B cell (primary cell): ENCODE results near the gene INF2. TPM values are rescaled to one million over a fixed set of nuclear protein-coding genes. Genes with fewer than 3 reads are reported as not detected.

Source experiments
- ATAC-seq: fragments of 200-7000 bp; cut with Tn5 transposase; one replicate; pipeline ENCODE4 v1.10.0; 2021; ENCODE audit warnings: low read depth, mild to moderate bottlenecking, moderate number of reproducible peaks, moderate library complexity
- CTCF ChIA-PET: fragments of 350-600 bp; sonication (Branson Sonifier 250); formaldehyde crosslinking; loops from one replicate; lab custom pipeline; 2021; ENCODE audit warnings: antibody characterized with exemption, inconsistent platforms; lab: Charles Lee
- POLR2A ChIA-PET: fragments of 350-600 bp; sonication (Branson Sonifier 250); formaldehyde crosslinking; loops from one replicate; lab custom pipeline; 2021; ENCODE audit warnings: antibody characterized with exemption; lab: Charles Lee
- DNase-seq: peaks from one replicate; pipeline ENCODE4 v3.0.0; 2013
- H2AFZ ChIP-seq: 2 replicates; pipeline ENCODE4 v1.6.1; 2012; ENCODE audit warnings: mild to moderate bottlenecking, low read depth, low read length; ENCODE audit not compliant: insufficient read depth, poor library complexity, severe bottlenecking
- H3K27ac ChIP-seq, 2 donors: 1 replicate in 1 of 2; 2 replicates in 1 of 2; pipeline ENCODE4 v1.5.1; 2012 to 2013; ENCODE audit warnings: low read length in 2 of 2, mild to moderate bottlenecking in 2 of 2, moderate library complexity in 1 of 2
- H3K27me3 ChIP-seq, 4 experiments: fragments of 200-600 bp in 1 of 4; sonication (generic) in 1 of 4; replicated peaks in 1 of 4; 1 replicate in 2 of 4; 2 replicates in 2 of 4; pipeline versions ENCODE4 v1.6.1 to v1.7.0; 2013 to 2016; ENCODE audit warnings: low read length in 3 of 4, mild to moderate bottlenecking in 2 of 4, mixed read lengths in 1 of 4, moderate library complexity in 1 of 4; ENCODE audit not compliant: insufficient read depth in 4 of 4, control insufficient read depth in 3 of 4; ENCODE audit errors: control extremely low read depth in 1 of 4
- H3K36me3 ChIP-seq, 2 experiments: replicated peaks in 1 of 2; 1 replicate in 1 of 2; 2 replicates in 1 of 2; pipeline versions ENCODE4 v1.6.1 to v1.7.1; 2013; ENCODE audit warnings: low read length in 1 of 2; ENCODE audit not compliant: insufficient read depth in 2 of 2, control insufficient read depth in 1 of 2; ENCODE audit errors: control extremely low read depth in 1 of 2, extremely low read depth in 1 of 2
- H3K4me1 ChIP-seq, 2 donors: fragments of 200-600 bp in 1 of 2; sonication (generic) in 1 of 2; 1 replicate in 1 of 2; 2 replicates in 1 of 2; pipeline versions ENCODE4 v1.5.1 to v1.6.1; 2013 to 2017; ENCODE audit warnings: low read length in 2 of 2; ENCODE audit not compliant: control insufficient read depth in 2 of 2, insufficient read depth in 2 of 2
- H3K4me2 ChIP-seq: replicated peaks from 2 replicates; pipeline ENCODE3; 2012; ENCODE audit warnings: mild to moderate bottlenecking, low read depth, low read length; ENCODE audit not compliant: poor library complexity, severe bottlenecking
- H3K4me3 ChIP-seq, 5 experiments: fragments of 200-600 bp in 1 of 5; sonication (generic) in 1 of 5; 1 replicate in 3 of 5; 2 replicates in 2 of 5; pipeline versions ENCODE4 v1.5.1 to v1.7.0; 2011 to 2016; ENCODE audit warnings: low read length in 4 of 5, mild to moderate bottlenecking in 4 of 5, low read depth in 2 of 5, control low read depth in 1 of 5, moderate library complexity in 1 of 5; ENCODE audit not compliant: insufficient read depth in 1 of 5; ENCODE audit errors: control extremely low read depth in 1 of 5, extremely low read depth in 1 of 5
- H3K79me2 ChIP-seq: fragments of 200-600 bp; sonication (generic); one replicate; pipeline ENCODE4 v1.6.0; 2016; ENCODE audit warnings: low read length; ENCODE audit not compliant: control insufficient read depth, insufficient read depth
- H3K9ac ChIP-seq: fragments of 200-600 bp; sonication (generic); 2 replicates; pipeline ENCODE4 v1.6.1; 2017; ENCODE audit warnings: mild to moderate bottlenecking, low read length, moderate library complexity
- H3K9me3 ChIP-seq, 3 donors: one replicate each; pipeline versions ENCODE4 v1.6.1 to v1.7.1; 2013; ENCODE audit warnings: low read length in 2 of 3; ENCODE audit not compliant: control insufficient read depth in 2 of 3, insufficient read depth in 1 of 3; ENCODE audit errors: control extremely low read depth in 1 of 3
- H4K20me1 ChIP-seq: 2 replicates; pipeline ENCODE4 v1.6.0; 2012; ENCODE audit warnings: mild to moderate bottlenecking, low read length; ENCODE audit not compliant: insufficient read depth, control insufficient read depth, poor library complexity, severe bottlenecking
- H3K27ac Mint-ChIP-seq: one replicate; pipeline ENCODE4 v1.8.0; 2021; ENCODE audit warnings: mixed read lengths
- H3K27me3 Mint-ChIP-seq: one replicate; pipeline ENCODE4 v1.8.0; 2021; ENCODE audit warnings: mixed read lengths
- H3K4me1 Mint-ChIP-seq: one replicate; pipeline ENCODE4 v1.8.0; 2021; ENCODE audit warnings: mixed read lengths
- H3K4me3 Mint-ChIP-seq: one replicate; pipeline ENCODE4 v1.8.0; 2021; ENCODE audit warnings: mixed read lengths
- H3K9me3 Mint-ChIP-seq: one replicate; pipeline ENCODE4 v1.8.0; 2022; ENCODE audit warnings: mixed read lengths; ENCODE audit not compliant: insufficient read depth
- CTCF ChIP-seq: fragments of 200-600 bp; IDR thresholded peaks from one replicate; pipeline ENCODE4 v1.8.0; 2022; ENCODE audit warnings: antibody characterized with exemption, mild to moderate bottlenecking
- EZH2 ChIP-seq: IDR thresholded peaks from 2 replicates; pipeline ENCODE4 v1.6.1; 2012; ENCODE audit warnings: borderline replicate concordance, low read depth, mild to moderate bottlenecking, moderate library complexity, low read length; ENCODE audit not compliant: insufficient read depth, poor library complexity, severe bottlenecking
- WGBS: methylation state at CpG from one replicate; pipeline ENCODE4 v1.1.5; 2013; ENCODE audit warnings: missing lambda C conversion rate; ENCODE audit not compliant: insufficient coverage; 5-methylcytosine and 5-hydroxymethylcytosine counted together
- intact Hi-C: fragments of 100-400 bp; cut with micrococcal nuclease; formaldehyde crosslinking; loops from one replicate; pipeline ENCODE4 v1.10.0; 2022
- polyA plus RNA-seq: library from polyadenylated mRNA; depleted of rRNA; stranded (reverse); fragments of >200 nt; gene quantifications from 2 replicates; pipeline ENCODE4 v1.2.3, GENCODE V29; 2012
- total RNA-seq, 2 donors: library from RNA; stranded (reverse); fragments of 120-200 nt in 1 of 2; gene quantifications; 1 replicate in 1 of 2; 2 replicates in 1 of 2; pipeline versions ENCODE4 v1.2.3 to v1.2.4, GENCODE V29; 2013 to 2022

The INF2 gene
- total and polyA plus RNA-seq, 2 donors (not counting 1 experiment from before 2014, with no cell fraction given) = 90.2 to 100 TPM

- H4K20me1 ChIP-seq = peaks cover 5% of the 10 kb centered on the region
- no peak overlapping the region for H2AFZ ChIP-seq
- WGBS = 50% methylated on average over 4 of the region's 4 CpGs
- no peak overlapping the region for H3K27ac ChIP-seq
- Mint-ChIP-seq H3K4me1 (peaks cover 63% of the 10 kb centered on the region), H3K9me3 (no peaks in the 10 kb centered on the region), H3K4me3 (peak overlapping the region; percentile 61), H3K27ac (peak overlapping the region; percentile 74), H3K27me3 (no peaks in the 10 kb centered on the region)
- no peak for DNase-seq
- ChIA-PET CTCF (interaction anchor here (0.9 to 1.8 kb wide), 4 partner anchors 10 to 36 kb away, joined by 3 to 6 read pairs (median 4); no protein-coding TSS in a partner anchor), POLR2A (no interaction called here)
- no peaks in the 10 kb centered on the region for H3K36me3 ChIP-seq
- peak overlapping the region; percentile 37 for H3K4me2 ChIP-seq
- no peak overlapping the region for H3K9ac ChIP-seq
- ATAC-seq = no peak
- H3K79me2 ChIP-seq = peaks cover 9% of the 10 kb centered on the region
- H3K9me3 ChIP-seq = peaks cover 0 to 3% (median 0%) of the 10 kb centered on the region in 3 donors
- H3K27me3 ChIP-seq = no peaks in the 10 kb centered on the region
- intact Hi-C loops = no loop called here
- TF ChIP-seq CTCF (no peak), EZH2 (no peak)
- H3K4me3 ChIP-seq = no peak overlapping the region
- peaks cover 49 to 66% of the 10 kb centered on the region in 2 donors for H3K4me1 ChIP-seq
Measured at GRCh38 chr14:104685216-104685997, 4.0 kb upstream of the INF2 start.

- Histone ChIP-seq H3K79me2 (peaks cover 16% of the 10 kb centered on the region), H3K27ac (no peak overlapping the region), H3K9ac (no peak overlapping the region), H2AFZ (no peak overlapping the region), H3K4me3 (no peak overlapping the region), H3K4me1 (peaks cover 49 to 66% of the 10 kb centered on the region in 2 donors), H3K9me3 (no peaks in the 10 kb centered on the region), H3K36me3 (no peaks in the 10 kb centered on the region), H3K27me3 (no peaks in the 10 kb centered on the region), H4K20me1 (peaks cover 12% of the 10 kb centered on the region), H3K4me2 (no peak overlapping the region)
- peaks cover 62% of the 10 kb centered on the region for H3K4me1 Mint-ChIP-seq
- ATAC-seq = no peak
- H3K4me3 Mint-ChIP-seq = peak overlapping the region; percentile 35
- DNase-seq = no peak
- TF ChIP-seq CTCF (no peak), EZH2 (no peak)
- WGBS = 75% methylated on average over 2 of the region's 2 CpGs
- intact Hi-C loops = no loop called here
- H3K9me3 Mint-ChIP-seq = no peaks in the 10 kb centered on the region
- no peak overlapping the region for H3K27ac Mint-ChIP-seq
- ChIA-PET CTCF (no interaction called here), POLR2A (interaction anchor here (0.6 kb wide), 1 partner anchor 66 kb away, joined by 3 read pairs; no protein-coding TSS in a partner anchor)
- H3K27me3 Mint-ChIP-seq = no peaks in the 10 kb centered on the region
Measured at GRCh38 chr14:104685998-104686610, 3.3 kb upstream of the INF2 start.
